Measurements from ENCODE around the gene NUF2.
"Not testable (repeated sequence)": the region's sequence is repeated elsewhere in the genome, so short reads cannot be mapped to it uniquely, and the experiment has no call there.

The NUF2 gene

DNA sequence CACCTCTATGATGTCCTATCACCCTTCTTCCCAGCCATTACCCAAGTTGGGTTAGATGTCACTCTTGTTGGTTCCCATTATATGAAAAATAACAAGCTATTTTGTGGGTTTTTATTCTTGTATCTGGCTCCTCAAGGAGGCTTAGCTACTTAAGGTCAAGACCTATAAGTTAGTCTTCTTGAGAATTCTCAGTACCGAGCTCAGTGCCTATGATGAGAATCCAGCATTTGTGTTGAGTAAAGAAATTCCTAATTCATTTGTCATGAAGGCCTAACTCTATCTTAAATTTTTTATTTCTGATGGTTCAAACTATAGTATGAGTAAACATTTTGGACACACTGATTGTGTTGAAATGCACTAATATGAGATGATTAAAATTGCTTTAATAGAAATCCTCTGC lies 15.9 kb downstream of the NUF2 start:
- DNase-seq: no peak

DNA sequence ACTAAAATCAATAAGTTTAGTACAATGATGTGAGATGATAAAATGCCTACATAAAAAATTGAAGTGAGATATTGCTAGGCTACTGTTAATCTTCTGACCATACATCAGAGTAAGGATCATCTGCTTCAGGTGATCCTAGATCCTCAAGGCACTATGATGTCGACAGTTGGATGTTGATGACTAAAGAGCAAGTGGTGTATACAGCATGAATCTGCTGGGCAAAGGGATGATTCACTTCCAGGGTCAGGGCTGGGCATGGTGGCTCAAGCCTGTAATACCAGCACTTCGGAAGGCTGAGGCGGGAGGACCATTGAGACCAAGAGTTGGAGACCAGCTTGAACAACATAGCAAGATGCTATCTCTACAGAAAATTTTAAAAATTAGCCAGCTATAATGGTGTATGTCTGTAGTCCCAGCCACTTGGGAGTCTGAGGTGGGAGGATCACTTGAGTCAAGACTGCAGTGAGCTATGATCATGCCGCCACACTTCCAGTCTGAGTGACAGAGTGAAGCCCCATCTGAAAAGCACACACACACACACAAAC lies 24.6 kb downstream of the NUF2 start:
- DNase-seq: no peak

- no peak for DNase-seq
Observed at GRCh38 chr1:163347106-163347505, 25.4 kb downstream of the NUF2 start.

DNA sequence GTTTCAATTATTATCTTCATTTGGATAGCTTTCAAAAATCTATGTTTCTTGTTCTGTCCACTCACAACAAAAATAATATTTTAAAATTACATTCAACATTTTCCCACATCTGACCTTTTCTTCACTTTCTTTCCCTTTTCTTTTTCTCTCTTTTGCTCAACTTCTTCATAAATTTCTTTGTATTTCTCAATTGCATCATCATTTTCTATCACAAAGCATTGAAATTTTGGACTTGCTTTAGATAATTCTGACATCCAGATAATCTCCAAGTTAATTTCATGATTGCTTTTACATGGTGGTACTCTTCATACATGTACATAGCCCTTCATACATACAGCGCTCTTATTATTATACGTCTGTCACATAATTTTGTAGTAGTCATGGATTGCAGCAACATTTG lies 30.2 kb downstream of the NUF2 start:
- no peak for DNase-seq

GRCh38 chr1:163357378-163357777 lies 35.6 kb downstream of the NUF2 start:
- no peak for DNase-seq

DNA sequence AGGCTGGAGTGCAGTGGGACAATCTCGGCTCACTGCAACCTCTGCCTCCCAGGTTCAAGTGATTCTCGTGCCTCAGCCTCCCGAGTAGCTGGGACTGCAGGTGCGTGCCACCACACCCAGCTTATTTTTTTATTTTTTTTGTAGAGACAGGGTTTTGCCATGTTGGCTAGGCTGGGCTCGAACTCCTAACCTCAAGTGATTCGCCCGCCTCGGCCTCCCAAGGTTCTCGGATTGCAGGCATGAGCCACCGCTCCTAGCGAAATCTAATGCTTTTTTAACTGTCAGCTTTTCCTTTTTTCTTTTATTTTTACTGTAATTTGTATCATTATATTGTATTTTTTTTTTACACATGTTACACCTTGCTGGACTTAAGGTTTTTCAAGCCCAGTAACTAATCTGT lies 36.4 kb downstream of the NUF2 start:
- not testable (repeated sequence) for DNase-seq

- peak; percentile 87 for DNase-seq
Observed at GRCh38 chr1:163361123-163361934, 39.6 kb downstream of the NUF2 start.

DNA sequence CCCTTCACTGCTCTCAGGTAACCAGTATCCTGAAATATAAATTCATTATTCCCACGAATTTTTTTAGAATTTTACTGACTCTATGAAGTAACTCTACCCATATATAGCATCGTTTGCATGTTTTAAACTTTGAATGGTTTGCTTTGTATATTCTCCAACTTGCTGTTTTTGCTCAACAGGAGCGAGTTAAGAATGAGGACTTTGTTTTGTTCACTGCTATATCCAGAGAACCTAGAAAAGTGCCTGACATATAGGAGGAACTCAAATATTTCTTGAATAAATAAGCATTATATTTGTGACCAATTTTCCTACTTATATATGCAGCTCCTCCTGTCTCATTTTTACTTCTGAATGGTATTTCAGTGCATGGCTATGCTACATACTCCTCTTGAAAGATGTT lies 43.4 kb downstream of the NUF2 start:
- no peak for DNase-seq

DNA sequence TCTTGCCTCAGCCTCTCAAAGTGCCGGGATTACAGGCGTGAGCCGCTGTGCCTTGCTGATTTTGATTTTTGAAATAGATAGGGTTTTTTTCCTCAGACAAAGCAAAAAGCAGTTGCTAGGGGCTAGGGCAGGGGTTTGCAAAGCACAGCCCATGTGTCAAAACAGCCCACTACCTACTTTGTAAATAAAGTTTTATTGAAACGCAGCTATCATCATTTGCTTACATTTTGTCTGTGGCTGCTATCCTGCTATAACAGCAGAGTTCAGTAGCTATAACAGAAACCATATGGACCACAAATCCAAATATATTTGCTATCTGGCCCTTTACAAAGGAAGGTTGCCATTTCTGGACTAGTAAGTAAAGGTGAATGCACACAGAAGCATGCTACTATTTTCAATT lies 44.8 kb downstream of the NUF2 start:
- DNase-seq: peak; percentile 48

DNA sequence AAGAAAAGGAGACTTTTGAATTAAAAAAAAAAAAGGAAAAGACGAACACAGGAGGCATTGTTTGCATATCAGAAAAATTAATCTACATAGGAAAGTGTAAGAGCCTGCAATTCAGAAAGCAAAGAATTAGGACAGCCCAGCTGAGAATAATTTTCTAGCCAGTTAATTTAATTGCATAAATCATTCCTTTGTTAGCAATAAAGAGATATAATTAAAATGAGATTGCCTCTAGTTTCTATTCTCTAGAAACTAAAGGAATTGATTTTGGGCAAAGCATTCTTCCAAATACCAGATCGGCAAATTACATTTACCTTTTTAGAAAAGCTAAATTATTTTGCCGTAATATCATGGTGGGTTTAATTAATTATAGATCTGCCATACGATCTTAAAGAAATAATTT lies 46.0 kb downstream of the NUF2 start:
- no peak for DNase-seq

GRCh38 chr1:163372576-163372975 lies 50.8 kb downstream of the NUF2 start:
- no peak for DNase-seq

GRCh38 chr1:163378554-163378953 lies 56.8 kb downstream of the NUF2 start:
- DNase-seq: no peak

GRCh38 chr1:163379801-163380200 lies 58.0 kb downstream of the NUF2 start:
- no peak for DNase-seq

DNA sequence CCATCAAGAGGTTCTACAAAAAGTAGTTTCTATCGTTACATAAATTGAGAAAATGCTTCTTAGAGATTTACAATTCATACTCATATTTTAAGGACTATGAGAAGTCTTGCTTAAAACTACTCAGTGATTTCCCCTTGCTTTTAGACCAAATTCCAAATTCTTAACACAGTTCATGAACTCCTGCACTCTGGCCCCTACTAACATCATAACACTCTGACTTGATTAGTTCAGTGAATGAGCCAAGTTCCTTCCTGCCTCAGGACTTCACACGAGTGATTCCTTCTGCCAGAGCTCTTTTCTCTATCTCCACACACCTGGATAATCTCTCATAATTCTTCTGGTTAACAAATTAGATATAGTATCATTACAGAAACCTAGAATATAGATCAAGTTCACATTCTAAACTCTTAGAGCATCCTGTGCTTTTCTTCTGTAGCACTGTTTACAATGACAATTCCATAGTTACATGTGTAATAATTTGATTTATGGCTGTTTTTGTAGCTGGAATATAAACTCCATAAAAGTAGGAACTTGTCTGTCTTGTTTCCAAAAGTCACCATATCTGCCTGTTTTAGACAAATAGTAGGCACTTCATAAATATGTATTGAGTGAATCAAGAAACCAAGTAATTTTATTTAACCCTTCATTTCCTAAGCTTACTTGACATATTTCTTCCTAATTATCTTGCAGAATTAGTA lies 59.9 kb downstream of the NUF2 start:
- no peak for DNase-seq

GRCh38 chr1:163382395-163382794 lies 60.6 kb downstream of the NUF2 start:
- no peak for DNase-seq

DNA sequence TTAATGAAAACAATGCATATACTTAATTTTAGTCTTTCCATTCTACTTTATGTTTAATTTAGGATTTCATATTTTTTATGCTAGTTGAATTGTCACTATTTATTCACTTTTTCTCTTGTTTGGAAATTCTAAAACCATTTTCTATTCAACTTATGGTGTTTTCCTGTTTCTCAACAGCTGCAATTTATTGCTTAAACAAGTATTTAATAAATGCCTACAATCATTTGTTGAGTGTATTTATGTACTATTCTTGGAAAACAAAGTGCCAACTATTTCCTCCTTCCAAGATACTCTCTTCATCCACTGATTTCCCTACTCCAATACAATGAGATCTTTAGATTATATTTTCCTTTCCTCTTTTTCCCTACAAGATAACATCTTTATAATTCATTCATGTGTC lies 65.4 kb downstream of the NUF2 start:
- DNase-seq: no peak

DNA sequence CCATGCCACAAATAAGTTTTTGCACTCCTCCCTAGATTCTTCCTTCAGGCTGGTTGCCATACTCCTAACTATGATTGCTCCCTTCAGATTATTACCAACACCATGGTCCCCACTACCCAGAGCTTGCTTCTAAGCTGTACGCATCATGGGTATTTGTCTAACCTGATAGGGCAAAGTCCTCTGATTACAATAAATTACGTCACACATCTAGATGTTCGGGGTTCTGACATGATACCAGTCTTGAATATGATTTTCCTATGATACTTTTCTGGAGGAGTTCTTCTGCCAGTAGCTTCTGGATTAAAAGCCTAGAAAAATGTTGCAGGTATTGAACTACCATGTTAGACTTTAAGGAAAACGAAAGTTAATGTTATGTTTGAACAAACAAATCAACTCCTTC lies 67.2 kb downstream of the NUF2 start:
- no peak for DNase-seq

- DNase-seq: peak; percentile 22
Observed at GRCh38 chr1:163395790-163396189, 74.0 kb downstream of the NUF2 start.

GRCh38 chr1:163397451-163398200 lies 75.9 kb downstream of the NUF2 start:
- DNase-seq: no peak

GRCh38 chr1:163399001-163399400 lies 77.2 kb downstream of the NUF2 start:
- DNase-seq: peak; percentile 52

- peak; percentile 96 for DNase-seq
Observed at GRCh38 chr1:163399976-163400601, 78.3 kb downstream of the NUF2 start.

- no peak for DNase-seq
Observed at GRCh38 chr1:163401211-163401610, 79.5 kb downstream of the NUF2 start.
